Smooth muscle cell (in vitro differentiated cells): Measurements from ENCODE around the gene DCTN5. TPM values are rescaled to one million over a fixed set of nuclear protein-coding genes. Genes with fewer than 3 reads are reported as not detected.

Experiments
- DNase-seq: peaks from one replicate; lab custom pipeline; 2025; ENCODE audit not compliant: unreplicated experiment; lab: John Stamatoyannopoulos, UW
- H2AFZ ChIP-seq: fragments of 200-600 bp; sonication (generic); 2 replicates; pipeline ENCODE4 v1.6.0; 2016; ENCODE audit warnings: antibody characterized with exemption, low read depth, mild to moderate bottlenecking
- H3F3A ChIP-seq: fragments of 200-600 bp; sonication (generic); 2 replicates; pipeline ENCODE4 v1.6.0; 2017; ENCODE audit warnings: antibody characterized with exemption, low read depth
- H3K27ac ChIP-seq: fragments of 200-600 bp; sonication (generic); 2 replicates; pipeline ENCODE4 v1.5.1; 2016; ENCODE audit warnings: low read depth, mild to moderate bottlenecking
- H3K27me3 ChIP-seq: fragments of 200-600 bp; sonication (generic); 2 replicates; pipeline ENCODE4 v1.6.1; 2016; ENCODE audit warnings: low read depth, mild to moderate bottlenecking
- H3K36me3 ChIP-seq: fragments of 200-600 bp; sonication (generic); 2 replicates; pipeline ENCODE4 v1.5.1; 2016; ENCODE audit warnings: low read depth
- H3K4me1 ChIP-seq: fragments of 200-600 bp; sonication (generic); 2 replicates; pipeline ENCODE4 v1.5.1; 2016; ENCODE audit warnings: low read depth
- H3K4me2 ChIP-seq: fragments of 200-600 bp; sonication (generic); 2 replicates; pipeline ENCODE4 v1.6.0; 2016; ENCODE audit warnings: mild to moderate bottlenecking
- H3K4me3 ChIP-seq: fragments of 200-600 bp; sonication (generic); 2 replicates; pipeline ENCODE4 v1.5.1; 2016; ENCODE audit warnings: mild to moderate bottlenecking
- H3K79me2 ChIP-seq: fragments of 200-600 bp; sonication (generic); 2 replicates; pipeline ENCODE4 v1.6.0; 2016; ENCODE audit warnings: low read depth, mild to moderate bottlenecking
- H3K9ac ChIP-seq: fragments of 200-600 bp; sonication (generic); 2 replicates; pipeline ENCODE4 v1.6.0; 2016; ENCODE audit warnings: low read depth
- H3K9me3 ChIP-seq: fragments of 200-600 bp; sonication (generic); replicated peaks from 2 replicates; pipeline ENCODE4 v1.5.1; 2016; ENCODE audit warnings: low read depth
- H4K20me1 ChIP-seq: fragments of 200-600 bp; sonication (generic); 2 replicates; pipeline ENCODE4 v1.6.0; 2016; ENCODE audit warnings: low read depth
- CTCF ChIP-seq: fragments of 200-600 bp; sonication (generic); IDR thresholded peaks from 2 replicates; pipeline ENCODE4 v1.5.1; 2017; ENCODE audit warnings: borderline replicate concordance, mild to moderate bottlenecking, antibody characterized with exemption; ENCODE audit not compliant: insufficient read depth, poor library complexity, severe bottlenecking
- WGBS: methylation state at CpG from one replicate; pipeline ENCODE4 v1.1.7; 2016; ENCODE audit warnings: low lambda C conversion rate; 5-methylcytosine and 5-hydroxymethylcytosine counted together
- polyA plus RNA-seq: library from polyadenylated mRNA; unstranded; fragments of >200 nt; fragmentation: Nextera tagmentation; extraction: Ambion mirVana; gene quantifications from 2 replicates; pipeline ENCODE4 v1.2.1, GENCODE V29; 2016
- total RNA-seq: library from RNA; depleted of rRNA; stranded (reverse); fragments of >200 nt; gene quantifications from 2 replicates; pipeline ENCODE4 v1.2.3, GENCODE V29; 2014

The DCTN5 gene
- total and polyA plus RNA-seq, 2 experiments from 2014 or later = 14.0 to 22.6 TPM

- TF ChIP-seq CTCF = no peak
- H2AFZ ChIP-seq = no peak overlapping the region
- H3K9me3 ChIP-seq = no peaks in the 10 kb centered on the region
- H3K36me3 ChIP-seq = no peaks in the 10 kb centered on the region
- H3K4me1 ChIP-seq = no peaks in the 10 kb centered on the region
- WGBS = 91% methylated on average over 7 of the region's 7 CpGs
- H3K27ac ChIP-seq = no peak overlapping the region
- no peak overlapping the region for H3K9ac ChIP-seq
- no peak overlapping the region for H3K4me3 ChIP-seq
- no peaks in the 10 kb centered on the region for H3F3A ChIP-seq
- peaks cover 3% of the 10 kb centered on the region for H3K27me3 ChIP-seq
- DNase-seq = no peak
- H4K20me1 ChIP-seq = no peaks in the 10 kb centered on the region
- no peak overlapping the region for H3K4me2 ChIP-seq
- no peaks in the 10 kb centered on the region for H3K79me2 ChIP-seq
These were observed 25.5 kb downstream of the DCTN5 start for GRCh38 chr16:23666571-23667354.

DNA sequence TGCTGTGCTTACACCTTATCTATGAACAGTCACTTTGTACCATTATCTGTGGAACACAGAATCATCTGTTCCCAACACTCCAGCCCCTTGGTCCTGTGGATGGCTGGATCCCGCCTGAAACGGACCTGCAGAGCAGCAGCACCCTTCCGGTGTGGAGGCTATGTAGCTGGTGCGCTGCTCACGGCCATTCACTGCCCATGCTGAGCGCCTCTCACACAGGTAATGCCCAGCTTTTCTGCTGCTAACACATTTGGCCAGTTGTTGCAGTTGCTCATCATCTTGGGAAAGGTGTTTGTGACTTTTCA, 26.0 kb downstream of the DCTN5 start:
- Histone ChIP-seq H3K27ac (no peak overlapping the region), H3K4me2 (no peak overlapping the region), H3K4me1 (no peaks in the 10 kb centered on the region), H3K9ac (no peak overlapping the region), H3F3A (no peaks in the 10 kb centered on the region), H3K9me3 (no peaks in the 10 kb centered on the region), H4K20me1 (no peaks in the 10 kb centered on the region), H3K36me3 (no peaks in the 10 kb centered on the region), H2AFZ (no peak overlapping the region), H3K79me2 (no peaks in the 10 kb centered on the region), H3K4me3 (no peak overlapping the region), H3K27me3 (peaks cover 3% of the 10 kb centered on the region)
- DNase-seq = no peak
- 93% methylated on average over 6 of the region's 6 CpGs for WGBS
- no peak for TF ChIP-seq CTCF

DNA sequence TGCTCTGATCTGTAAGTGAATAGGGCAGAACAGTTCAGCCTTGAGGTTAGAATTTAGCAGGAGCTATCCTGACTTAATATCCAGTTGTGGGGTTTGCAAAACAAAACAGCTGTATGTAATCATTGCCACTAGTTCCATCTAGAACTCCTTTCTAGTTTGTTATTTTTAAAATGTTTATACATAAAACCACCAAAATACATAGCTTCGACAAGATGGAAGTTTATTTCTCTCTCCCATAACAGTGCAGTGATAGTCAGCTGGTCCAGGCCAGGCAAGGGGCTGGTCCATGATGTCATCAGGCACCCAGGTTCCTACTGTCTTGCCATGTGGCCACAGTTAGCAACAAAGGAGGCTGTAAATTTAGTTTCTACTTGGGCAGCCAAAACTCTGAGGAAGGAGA, 27.0 kb downstream of the DCTN5 start:
- H3K79me2 ChIP-seq = no peaks in the 10 kb centered on the region
- no peak overlapping the region for H3K9ac ChIP-seq
- no peaks in the 10 kb centered on the region for H3K9me3 ChIP-seq
- no peaks in the 10 kb centered on the region for H3F3A ChIP-seq
- H3K27me3 ChIP-seq = peaks cover 3% of the 10 kb centered on the region
- H3K4me2 ChIP-seq = no peak overlapping the region
- no peak for DNase-seq
- H4K20me1 ChIP-seq = no peaks in the 10 kb centered on the region
- H3K36me3 ChIP-seq = no peaks in the 10 kb centered on the region
- no peak overlapping the region for H2AFZ ChIP-seq
- H3K27ac ChIP-seq = no peak overlapping the region
- no peak for TF ChIP-seq CTCF
- WGBS = 96% methylated on average over 1 of the region's 1 CpG
- peaks cover under 1% of the 10 kb centered on the region for H3K4me1 ChIP-seq
- no peak overlapping the region for H3K4me3 ChIP-seq

DNA sequence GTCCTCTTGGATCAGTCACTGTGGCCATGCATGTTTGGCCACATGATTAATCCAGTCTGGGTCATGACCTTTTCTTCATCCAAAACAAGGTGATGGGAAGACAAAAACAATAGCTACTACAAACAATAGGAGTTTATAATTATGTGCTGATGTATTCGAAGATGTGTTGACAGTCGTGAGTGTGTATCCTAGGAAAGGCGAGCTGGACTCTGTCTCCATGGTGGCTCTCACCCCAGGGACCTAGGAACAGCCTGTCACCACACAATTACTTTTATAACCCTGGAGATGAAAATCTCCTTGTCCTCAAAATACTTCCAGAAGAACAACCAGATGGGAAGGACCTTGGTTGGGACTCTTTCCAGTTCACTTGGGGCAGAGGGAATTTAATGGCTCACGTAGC, 27.6 kb downstream of the DCTN5 start:
- no peaks in the 10 kb centered on the region for H3K79me2 ChIP-seq
- no peaks in the 10 kb centered on the region for H3K9me3 ChIP-seq
- no peak for TF ChIP-seq CTCF
- H3K4me2 ChIP-seq = no peak overlapping the region
- H3K9ac ChIP-seq = no peak overlapping the region
- no peaks in the 10 kb centered on the region for H3K36me3 ChIP-seq
- H3K27ac ChIP-seq = no peak overlapping the region
- H3K27me3 ChIP-seq = peaks cover 3% of the 10 kb centered on the region
- peaks cover 7% of the 10 kb centered on the region for H3K4me1 ChIP-seq
- no peaks in the 10 kb centered on the region for H3F3A ChIP-seq
- no peak overlapping the region for H3K4me3 ChIP-seq
- DNase-seq = no peak
- no peaks in the 10 kb centered on the region for H4K20me1 ChIP-seq
- WGBS = 99% methylated on average over 4 of the region's 4 CpGs
- H2AFZ ChIP-seq = no peak overlapping the region
